Activated CD8-positive, alpha-beta T cell treated with anti-CD3 and anti-CD28 coated beads, Interleukin-2, amount 10 ng/mL, durations not matched to agents 7 days and 5 days (primary cell): ENCODE data around the gene RHBDF1. TPM values are rescaled to one million over a fixed set of nuclear protein-coding genes. Genes with fewer than 3 reads are reported as not detected.
"Not testable (repeated sequence)": the region's sequence is repeated elsewhere in the genome, so short reads cannot be mapped to it uniquely, and the experiment has no call there.

Experiments used
- ATAC-seq: fragments of 150-1000 bp; cut with Tn5 transposase; one replicate; pipeline ENCODE4 v1.10.0; 2021; ENCODE audit warnings: moderate library complexity
- CTCF ChIA-PET: fragments of 350-600 bp; sonication (Branson Sonifier 250); formaldehyde crosslinking; loops from one replicate; lab custom pipeline; 2021; ENCODE audit warnings: antibody characterized with exemption; lab: Charles Lee
- POLR2A ChIA-PET: fragments of 350-600 bp; sonication (Branson Sonifier 250); formaldehyde crosslinking; loops from one replicate; lab custom pipeline; 2021; ENCODE audit warnings: antibody characterized with exemption; lab: Charles Lee
- DNase-seq: peaks from one replicate; pipeline ENCODE4 v3.0.0-alpha.2; 2020
- H3K27ac Mint-ChIP-seq: one replicate; pipeline ENCODE4 v1.8.0; 2021; ENCODE audit warnings: mild to moderate bottlenecking, mixed read lengths
- H3K27me3 Mint-ChIP-seq: one replicate; pipeline ENCODE4 v1.8.0; 2021; ENCODE audit warnings: low read depth, mixed read lengths
- H3K36me3 Mint-ChIP-seq: one replicate; pipeline ENCODE4 v1.8.0; 2021; ENCODE audit warnings: low read depth, mixed read lengths
- H3K4me1 Mint-ChIP-seq: one replicate; pipeline ENCODE4 v1.8.0; 2021; ENCODE audit warnings: low read depth, mixed read lengths
- H3K4me3 Mint-ChIP-seq: one replicate; pipeline ENCODE4 v1.8.0; 2021; ENCODE audit warnings: mild to moderate bottlenecking, mixed read lengths
- H3K9me3 Mint-ChIP-seq: one replicate; pipeline ENCODE4 v1.8.0; 2022; ENCODE audit warnings: mixed read lengths; ENCODE audit not compliant: insufficient read depth
- total RNA-seq, 2 experiments: library from RNA; stranded (reverse); gene quantifications; one replicate each; pipeline ENCODE4 v1.2.3, GENCODE V29; 2021

Gene RHBDF1
- total RNA-seq, 2 experiments from 2014 or later, result 0.40 TPM; not detected in 1

- H3K27me3 Mint-ChIP-seq, result no peaks in the 10 kb centered on the region
- H3K4me1 Mint-ChIP-seq, result peaks cover 40% of the 10 kb centered on the region
- peaks cover 17% of the 10 kb centered on the region for H3K36me3 Mint-ChIP-seq
- ChIA-PET CTCF (no interaction called here), POLR2A (no interaction called here)
- DNase-seq (no peak), ATAC-seq (no peak)
- peak overlapping the region; percentile 37 for H3K27ac Mint-ChIP-seq
- H3K9me3 Mint-ChIP-seq, result no peaks in the 10 kb centered on the region
- no peak overlapping the region for H3K4me3 Mint-ChIP-seq
Observed at GRCh38 chr16:34648-34987, 37.8 kb downstream of the RHBDF1 start.

- Mint-ChIP-seq H3K36me3 (peaks cover 12% of the 10 kb centered on the region), H3K27ac (peak overlapping the region; percentile 63), H3K9me3 (no peaks in the 10 kb centered on the region), H3K4me3 (no peak overlapping the region), H3K27me3 (no peaks in the 10 kb centered on the region), H3K4me1 (peaks cover 34% of the 10 kb centered on the region)
- CTCF ChIA-PET, result no interaction called here
- DNase-seq (no peak), ATAC-seq (no peak)
- POLR2A ChIA-PET, result no interaction called here
Observed at GRCh38 chr16:33877-34647, 38.4 kb downstream of the RHBDF1 start.

- H3K36me3 Mint-ChIP-seq, result peaks cover 12% of the 10 kb centered on the region
Observed at GRCh38 chr16:33154-33876, 39.1 kb downstream of the RHBDF1 start.

GRCh38 chr16:30627-31026 is 41.8 kb downstream of the RHBDF1 start:
- H3K27ac Mint-ChIP-seq, H3K27me3 Mint-ChIP-seq, ATAC-seq, CTCF ChIA-PET, DNase-seq, H3K36me3 Mint-ChIP-seq, H3K9me3 Mint-ChIP-seq, POLR2A ChIA-PET, H3K4me3 Mint-ChIP-seq: not testable (repeated sequence)
- H3K4me1 Mint-ChIP-seq, result peaks cover 16% of the 10 kb centered on the region

More at GRCh38 chr16:33154-33876, 39.1 kb downstream of the RHBDF1 start:
- POLR2A ChIA-PET, H3K9me3 Mint-ChIP-seq, ATAC-seq, H3K27me3 Mint-ChIP-seq, DNase-seq, H3K4me3 Mint-ChIP-seq, CTCF ChIA-PET: not testable (repeated sequence)
- peak overlapping the region; percentile 63 for H3K27ac Mint-ChIP-seq
- H3K4me1 Mint-ChIP-seq, result peaks cover 27% of the 10 kb centered on the region

- CTCF ChIA-PET, H3K4me3 Mint-ChIP-seq, POLR2A ChIA-PET, H3K9me3 Mint-ChIP-seq, DNase-seq, H3K4me1 Mint-ChIP-seq, H3K27me3 Mint-ChIP-seq, H3K36me3 Mint-ChIP-seq, H3K27ac Mint-ChIP-seq: not testable (repeated sequence)
- peak; percentile 78 for ATAC-seq
Observed at GRCh38 chr16:25926-26348, 46.5 kb downstream of the RHBDF1 start.

DNA sequence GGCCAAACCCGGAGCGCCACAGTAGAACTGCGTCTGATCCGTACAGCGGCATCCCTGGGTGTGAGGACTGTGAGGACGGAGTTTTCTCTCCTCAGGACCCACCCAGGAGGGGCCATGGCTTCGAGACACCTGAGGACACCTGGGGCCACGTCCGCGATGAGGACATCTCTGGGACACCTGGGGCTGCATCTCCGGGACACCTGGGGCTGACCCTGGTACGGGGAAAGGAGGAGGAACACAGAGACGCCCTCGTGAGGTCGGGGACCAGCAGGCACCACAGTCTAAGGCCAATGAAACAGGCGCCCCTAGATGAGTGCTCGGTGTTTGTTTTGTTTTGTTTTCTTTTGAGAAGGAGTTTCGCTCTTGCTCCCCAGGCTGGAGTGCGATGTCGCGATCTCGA is 48.3 kb downstream of the RHBDF1 start:
- CTCF ChIA-PET, H3K27me3 Mint-ChIP-seq, DNase-seq, H3K4me3 Mint-ChIP-seq, H3K9me3 Mint-ChIP-seq, H3K36me3 Mint-ChIP-seq, H3K4me1 Mint-ChIP-seq, ATAC-seq, H3K27ac Mint-ChIP-seq, POLR2A ChIA-PET: not testable (repeated sequence)

DNA sequence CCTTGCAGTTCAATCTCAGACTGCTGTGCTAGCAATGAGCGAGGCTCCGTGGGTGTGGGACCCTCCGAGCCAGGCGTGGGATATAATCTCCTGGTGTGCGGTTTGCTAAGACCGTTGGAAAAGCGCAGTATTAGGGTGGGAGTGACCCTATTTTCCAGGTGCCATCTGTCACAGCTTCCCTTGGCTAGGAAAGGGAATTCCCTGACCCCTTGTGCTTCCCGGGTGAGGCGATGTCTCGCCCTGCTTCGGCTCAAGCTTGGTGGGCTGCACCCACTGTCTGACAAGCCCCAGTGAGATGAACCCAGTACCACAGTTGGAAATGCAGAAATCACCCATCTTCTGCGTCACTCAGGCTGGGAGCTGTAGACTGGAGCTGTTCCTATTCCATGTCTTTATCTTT is 51.5 kb downstream of the RHBDF1 start:
- CTCF ChIA-PET, H3K36me3 Mint-ChIP-seq, H3K27ac Mint-ChIP-seq, ATAC-seq, H3K27me3 Mint-ChIP-seq, H3K9me3 Mint-ChIP-seq, POLR2A ChIA-PET, H3K4me3 Mint-ChIP-seq, H3K4me1 Mint-ChIP-seq, DNase-seq: not testable (repeated sequence)

DNA sequence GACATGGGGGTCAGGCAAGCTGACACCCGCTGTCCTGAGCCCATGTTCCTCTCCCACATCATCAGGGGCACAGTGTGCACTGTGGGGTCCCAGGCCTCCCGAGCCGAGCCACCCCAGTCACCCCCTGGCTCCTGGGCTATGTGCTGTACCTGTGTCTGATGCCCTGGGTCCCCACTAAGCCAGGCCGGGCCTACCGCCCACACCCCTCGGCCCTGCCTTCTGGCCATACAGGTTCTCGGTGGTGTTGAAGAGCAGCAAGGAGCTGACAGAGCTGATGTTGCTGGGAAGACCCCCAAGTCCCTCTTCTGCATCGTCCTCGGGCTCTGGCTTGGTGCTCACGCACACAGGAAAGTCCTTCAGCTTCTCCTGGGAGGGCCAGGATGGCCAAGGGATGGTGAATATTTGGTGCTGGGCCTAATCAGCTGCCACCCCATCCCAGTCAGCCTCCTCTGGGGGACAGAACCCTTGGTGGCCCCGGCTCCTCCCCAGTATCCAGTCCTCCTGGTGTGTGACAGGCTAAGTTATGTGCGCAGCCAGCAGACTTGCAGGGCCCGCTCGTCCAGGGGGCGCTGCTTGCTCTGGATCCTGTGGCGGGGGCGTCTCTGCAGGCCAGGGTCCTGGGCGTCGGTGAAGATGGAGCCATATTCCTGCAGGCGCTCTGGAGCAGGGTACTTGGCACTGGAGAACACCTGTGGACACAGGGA is 55.2 kb downstream of the RHBDF1 start:
- H3K36me3 Mint-ChIP-seq, H3K27me3 Mint-ChIP-seq, H3K4me1 Mint-ChIP-seq, DNase-seq, H3K4me3 Mint-ChIP-seq, H3K27ac Mint-ChIP-seq, POLR2A ChIA-PET, CTCF ChIA-PET, H3K9me3 Mint-ChIP-seq, ATAC-seq: not testable (repeated sequence)

GRCh38 chr16:10772-11171 is 61.7 kb downstream of the RHBDF1 start:
- peak; percentile 94 for DNase-seq
- POLR2A ChIA-PET, H3K4me1 Mint-ChIP-seq, H3K27ac Mint-ChIP-seq, H3K36me3 Mint-ChIP-seq, H3K9me3 Mint-ChIP-seq, H3K27me3 Mint-ChIP-seq, H3K4me3 Mint-ChIP-seq: not testable (repeated sequence)
- CTCF ChIA-PET, result interaction anchor here (0.6 kb wide), 1 partner anchor 360 kb away, joined by 3 read pairs; the partner anchor contains the start of gene MRPL28
- ATAC-seq, result peak; percentile 58

- H3K4me3 Mint-ChIP-seq, result peak overlapping the region; percentile 55
- POLR2A ChIA-PET, result no interaction called here
- no peaks in the 10 kb centered on the region for H3K4me1 Mint-ChIP-seq
- CTCF ChIA-PET, result no interaction called here
- H3K36me3 Mint-ChIP-seq, result no peaks in the 10 kb centered on the region
- peak; percentile 97 for ATAC-seq
- no peaks in the 10 kb centered on the region for H3K9me3 Mint-ChIP-seq
- H3K27me3 Mint-ChIP-seq, result no peaks in the 10 kb centered on the region
- no peak overlapping the region for H3K27ac Mint-ChIP-seq
- peak; percentile 35 for DNase-seq
Observed at GRCh38 chr16:9903-10665, 62.3 kb downstream of the RHBDF1 start.
